HFFc6 (cell line): ENCODE data around the gene ZIC3. TPM values are rescaled to one million over a fixed set of nuclear protein-coding genes. Genes with fewer than 3 reads are reported as not detected.

Experiments used
- DNase-seq: peaks from one replicate; pipeline ENCODE4 v3.0.0-alpha.2; 2018
- H3K27ac Mint-ChIP-seq: 2 replicates; pipeline ENCODE4 v1.8.0; 2020; ENCODE audit warnings: mild to moderate bottlenecking, mixed read lengths
- H3K27me3 Mint-ChIP-seq: 2 replicates; pipeline ENCODE4 v1.8.0; 2021; ENCODE audit warnings: mild to moderate bottlenecking, moderate library complexity, mixed read lengths; ENCODE audit not compliant: insufficient read depth
- H3K36me3 Mint-ChIP-seq: 2 replicates; pipeline ENCODE4 v1.8.0; 2021; ENCODE audit warnings: low read depth, mixed read lengths
- H3K4me1 Mint-ChIP-seq: 2 replicates; pipeline ENCODE4 v1.8.0; 2020; ENCODE audit warnings: low read depth, mixed read lengths
- H3K4me3 Mint-ChIP-seq: 2 replicates; pipeline ENCODE4 v1.8.0; 2020; ENCODE audit warnings: mild to moderate bottlenecking, moderate library complexity, mixed read lengths
- H3K9me3 Mint-ChIP-seq: 2 replicates; pipeline ENCODE4 v1.8.0; 2020; ENCODE audit warnings: mild to moderate bottlenecking, mixed read lengths
- CTCF ChIP-seq: fragments of 200-600 bp; sonication (generic); IDR thresholded peaks from 2 replicates; pipeline ENCODE4 v1.5.0; 2021; ENCODE audit warnings: antibody characterized with exemption, mild to moderate bottlenecking
- total RNA-seq, 6 experiments: library from RNA; stranded (reverse); fragmentation: NEBNext Ultra II Directional; extraction: Animal tissue kit (Norgen Biotek cat#: 25700); gene quantifications; 2 replicates in 1 of 6; 3 replicates in 5 of 6; pipeline ENCODE4 v1.2.3, GENCODE V29; 2021

The ZIC3 gene
- total RNA-seq, 6 experiments from 2014 or later: not detected

GRCh38 chrX:137575596-137576255 is 9.8 kb downstream of the ZIC3 start:
- no peak for DNase-seq
- no peaks in the 10 kb centered on the region for H3K36me3 Mint-ChIP-seq
- H3K4me1 Mint-ChIP-seq: no peaks in the 10 kb centered on the region
- no peak overlapping the region for H3K27ac Mint-ChIP-seq
- H3K27me3 Mint-ChIP-seq: no peaks in the 10 kb centered on the region
- H3K9me3 Mint-ChIP-seq: no peaks in the 10 kb centered on the region
- no peak for TF ChIP-seq CTCF
- no peak overlapping the region for H3K4me3 Mint-ChIP-seq

GRCh38 chrX:137587151-137587550 is 21.2 kb downstream of the ZIC3 start:
- Mint-ChIP-seq H3K36me3 (no peaks in the 10 kb centered on the region), H3K27ac (no peak overlapping the region), H3K9me3 (peaks cover 11% of the 10 kb centered on the region), H3K4me3 (no peak overlapping the region), H3K27me3 (no peaks in the 10 kb centered on the region; the same call in 1 of the 2 replicates), H3K4me1 (no peaks in the 10 kb centered on the region)
- no peak for DNase-seq
- no peak for TF ChIP-seq CTCF

DNA sequence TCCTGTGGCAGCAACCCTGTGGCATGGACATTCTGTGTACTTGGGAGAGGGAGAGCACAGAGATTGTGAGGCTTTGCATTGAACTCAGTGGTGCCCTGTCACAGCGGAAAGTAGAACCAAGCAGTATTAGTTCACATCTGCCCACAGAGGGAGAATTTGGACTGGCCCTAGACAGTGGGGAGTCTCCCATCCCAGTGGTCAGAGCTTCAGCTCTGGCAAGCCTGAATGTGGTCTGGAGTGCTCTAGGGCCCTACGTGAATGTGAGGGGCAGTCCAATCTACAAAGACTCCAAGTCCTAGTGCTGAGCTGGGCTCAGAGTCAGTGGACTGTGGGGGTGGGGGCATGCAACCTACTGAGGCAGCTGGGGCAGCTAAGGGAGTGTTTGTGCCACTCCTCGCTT is 34.8 kb downstream of the ZIC3 start:
- DNase-seq: no peak
- no peak for TF ChIP-seq CTCF
- Mint-ChIP-seq H3K9me3 (peaks cover 4% of the 10 kb centered on the region), H3K27me3 (no peaks in the 10 kb centered on the region), H3K27ac (no peak overlapping the region), H3K4me1 (no peaks in the 10 kb centered on the region), H3K4me3 (no peak overlapping the region), H3K36me3 (no peaks in the 10 kb centered on the region)
